Hematopoietic multipotent progenitor cell treated with erythropoietin and hydrocortisone succinate and interleukin-3 and kit ligand, for 6 days (in vitro differentiated cells): ENCODE results near the gene ARL10.
"Not testable (repeated sequence)": the region's sequence is repeated elsewhere in the genome, so short reads cannot be mapped to it uniquely, and the experiment has no call there.

ENCODE experiments used
- DNase-seq: peaks from one replicate; pipeline ENCODE4 v3.0.0-alpha.2; 2015

The ARL10 gene

DNA sequence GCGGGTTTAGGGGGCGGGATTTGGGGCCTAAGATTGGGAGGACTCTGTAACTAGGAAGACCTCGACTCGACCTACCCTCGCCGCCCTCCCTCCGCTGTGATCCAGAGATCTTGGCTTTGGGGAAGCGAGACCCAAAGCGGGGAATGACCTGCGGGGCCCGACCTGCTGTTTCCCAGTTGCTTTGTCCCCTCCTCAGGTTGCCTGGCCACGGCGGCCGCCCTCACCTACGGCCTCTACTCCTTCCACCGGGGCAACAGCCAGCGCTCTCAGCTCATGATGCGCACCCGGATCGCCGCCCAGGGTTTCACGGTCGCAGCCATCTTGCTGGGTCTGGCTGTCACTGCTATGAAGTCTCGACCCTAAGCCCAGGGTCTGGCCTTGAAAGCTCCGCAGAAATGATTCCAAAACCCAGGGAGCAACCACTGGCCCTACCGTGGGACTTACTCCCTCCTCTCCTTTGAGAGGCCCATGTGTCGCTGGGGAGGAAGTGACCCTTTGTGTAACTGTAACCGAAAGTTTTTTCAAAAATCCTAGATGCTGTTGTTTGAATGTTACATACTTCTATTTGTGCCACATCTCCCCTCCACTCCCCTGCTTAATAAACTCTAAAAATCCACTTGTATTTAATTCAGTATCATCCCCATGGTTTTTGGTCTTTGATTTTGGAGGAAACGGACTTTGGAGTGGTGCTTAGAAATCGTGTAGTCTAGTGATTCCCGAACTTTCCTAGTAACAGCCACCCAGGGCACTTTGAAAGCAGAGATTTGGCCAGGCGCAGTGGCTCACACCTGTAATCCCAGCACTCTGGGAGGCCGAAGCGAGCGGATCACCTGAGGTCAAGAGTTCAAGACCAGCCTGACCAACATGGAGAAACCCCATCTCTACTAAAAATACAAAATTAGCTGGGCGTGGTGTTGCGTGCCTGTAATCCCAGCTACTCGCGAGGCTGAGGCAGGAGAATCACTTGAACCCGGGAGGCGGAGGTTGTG is 24.1 kb downstream of the ARL10 start:
- no peak for DNase-seq

DNA sequence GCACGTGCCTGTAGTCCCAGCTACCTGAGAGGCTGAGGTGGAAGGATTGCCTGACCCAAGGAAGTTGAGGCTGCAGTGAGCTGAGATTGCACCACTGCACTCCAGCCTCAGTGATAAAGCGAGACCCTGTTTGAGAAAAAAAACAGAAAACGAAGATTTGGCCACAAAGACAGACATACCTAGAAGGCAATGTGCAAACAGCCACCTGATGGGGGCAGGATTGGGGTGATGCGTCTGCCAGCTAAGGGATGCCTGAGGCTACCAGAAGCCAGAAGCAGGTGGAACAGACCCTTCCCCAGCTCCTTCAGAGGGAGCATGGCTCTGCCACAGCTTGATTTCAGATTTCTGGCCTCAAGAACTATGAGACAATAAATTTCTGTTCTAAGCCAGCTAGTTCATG is 26.2 kb downstream of the ARL10 start:
- no peak for DNase-seq

DNA sequence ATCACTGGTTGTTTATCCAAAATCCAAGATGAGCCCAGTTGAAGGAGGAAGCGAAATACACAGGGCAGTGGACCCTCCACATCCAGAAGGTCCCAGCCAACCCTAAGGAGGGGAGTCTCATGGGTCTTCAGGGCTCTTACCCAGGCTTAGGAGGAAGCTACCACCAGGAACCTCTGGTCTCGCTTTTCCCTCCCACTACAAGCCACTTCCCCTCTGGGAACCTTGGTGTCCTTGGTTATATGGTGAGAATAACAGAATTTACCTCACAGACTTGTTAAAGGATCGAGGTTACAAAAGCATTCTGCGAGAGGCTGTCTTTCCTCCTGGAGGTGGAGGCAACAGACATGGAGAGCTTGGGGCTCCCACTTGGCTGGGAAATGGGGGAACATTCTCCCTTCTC is 26.7 kb downstream of the ARL10 start:
- no peak for DNase-seq

DNA sequence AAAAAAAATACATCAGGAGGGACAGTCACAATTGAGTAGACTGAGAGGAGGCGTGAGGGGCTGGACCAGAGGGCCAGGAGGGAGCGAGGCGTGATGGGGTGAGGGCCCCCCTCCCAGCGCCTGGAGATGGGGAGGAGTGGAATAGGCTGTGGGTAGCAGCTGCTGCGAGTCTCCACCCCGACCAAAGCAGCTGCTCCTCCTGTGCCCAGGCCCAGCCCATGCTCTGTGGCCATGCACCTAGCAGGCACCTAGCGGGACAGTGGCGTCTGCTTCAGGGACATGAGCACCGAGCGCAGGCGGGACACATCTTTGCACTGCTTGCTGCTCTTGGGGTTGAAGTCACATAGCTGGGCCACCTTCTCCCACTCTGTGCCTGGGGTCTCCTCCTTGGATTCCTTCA is 27.2 kb downstream of the ARL10 start:
- no peak for DNase-seq

DNA sequence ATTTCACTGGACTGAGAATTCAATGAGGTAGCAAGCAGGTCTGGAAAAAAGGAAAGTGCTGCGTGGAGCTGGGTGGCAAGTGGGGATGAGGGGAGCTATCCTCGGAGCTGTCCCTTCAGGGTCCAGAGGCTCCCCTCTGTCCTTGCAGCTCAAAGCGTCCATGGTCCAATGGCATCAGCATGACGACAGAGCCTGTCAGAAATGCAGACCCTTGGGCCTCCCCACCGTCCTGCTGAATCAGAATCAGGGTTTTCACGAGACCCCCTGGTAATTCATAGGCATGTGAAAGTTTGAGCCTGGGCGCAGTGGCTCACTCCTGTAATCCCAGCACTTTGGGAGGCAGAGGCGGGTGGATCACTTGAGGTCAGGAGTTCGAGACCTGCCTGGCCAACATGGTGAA is 28.8 kb downstream of the ARL10 start:
- no peak for DNase-seq

DNA sequence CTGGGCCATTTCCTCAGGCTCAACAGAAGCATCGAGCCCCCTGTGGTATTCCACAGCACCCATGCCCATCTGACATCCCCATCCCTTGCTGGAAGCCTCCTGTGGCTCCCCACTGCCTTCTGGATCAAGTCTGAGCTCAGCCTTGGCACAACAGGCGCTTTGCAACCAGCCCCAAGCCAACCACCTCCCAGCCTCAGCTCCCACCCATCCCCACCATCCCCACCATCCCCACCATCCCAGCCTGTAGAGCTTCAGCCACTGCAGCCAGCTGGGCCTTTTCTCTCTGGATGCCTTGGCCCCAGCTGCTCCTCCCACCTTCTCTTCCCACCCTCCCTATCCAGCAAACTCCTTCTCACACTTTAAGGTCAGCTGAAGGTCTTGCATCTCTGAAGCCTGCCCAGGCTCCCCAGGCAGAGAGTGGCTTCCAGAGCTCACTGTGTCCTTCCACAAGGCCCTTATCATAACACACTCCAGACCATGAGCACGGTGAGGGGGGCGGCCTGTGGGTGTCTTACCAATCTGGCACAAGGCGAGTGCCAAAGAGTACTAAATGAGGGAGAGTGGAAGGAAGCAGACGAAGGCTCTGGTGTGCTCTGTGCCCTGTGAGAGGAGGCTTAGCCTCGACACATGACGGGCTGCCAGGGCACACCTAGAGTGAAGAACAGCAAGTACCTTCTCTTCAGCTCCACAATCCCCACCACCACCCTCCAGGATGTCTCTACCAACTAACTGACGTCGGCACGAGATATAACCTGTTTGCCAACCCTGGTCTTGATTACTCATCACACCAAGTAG is 29.8 kb downstream of the ARL10 start:
- DNase-seq: no peak

DNA sequence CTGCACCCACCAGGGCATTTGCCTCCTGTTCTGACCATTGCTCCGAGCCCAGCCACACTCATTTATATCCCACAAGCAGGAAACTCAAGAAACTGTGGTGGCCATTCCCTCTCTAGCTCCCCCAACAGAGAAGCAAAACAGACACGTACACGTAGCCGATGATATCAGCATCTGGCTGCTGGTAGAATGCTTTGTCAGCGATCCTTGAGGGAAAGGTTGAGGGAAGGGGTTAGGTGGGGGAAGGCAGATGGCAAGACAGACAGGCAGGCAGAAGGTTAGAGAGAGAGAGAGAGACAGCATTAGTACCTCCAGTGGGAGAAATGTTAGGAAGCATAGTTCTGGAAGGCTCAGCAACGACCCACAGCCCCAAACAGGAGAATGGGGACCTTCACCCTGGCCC is 31.0 kb downstream of the ARL10 start:
- no peak for DNase-seq

DNA sequence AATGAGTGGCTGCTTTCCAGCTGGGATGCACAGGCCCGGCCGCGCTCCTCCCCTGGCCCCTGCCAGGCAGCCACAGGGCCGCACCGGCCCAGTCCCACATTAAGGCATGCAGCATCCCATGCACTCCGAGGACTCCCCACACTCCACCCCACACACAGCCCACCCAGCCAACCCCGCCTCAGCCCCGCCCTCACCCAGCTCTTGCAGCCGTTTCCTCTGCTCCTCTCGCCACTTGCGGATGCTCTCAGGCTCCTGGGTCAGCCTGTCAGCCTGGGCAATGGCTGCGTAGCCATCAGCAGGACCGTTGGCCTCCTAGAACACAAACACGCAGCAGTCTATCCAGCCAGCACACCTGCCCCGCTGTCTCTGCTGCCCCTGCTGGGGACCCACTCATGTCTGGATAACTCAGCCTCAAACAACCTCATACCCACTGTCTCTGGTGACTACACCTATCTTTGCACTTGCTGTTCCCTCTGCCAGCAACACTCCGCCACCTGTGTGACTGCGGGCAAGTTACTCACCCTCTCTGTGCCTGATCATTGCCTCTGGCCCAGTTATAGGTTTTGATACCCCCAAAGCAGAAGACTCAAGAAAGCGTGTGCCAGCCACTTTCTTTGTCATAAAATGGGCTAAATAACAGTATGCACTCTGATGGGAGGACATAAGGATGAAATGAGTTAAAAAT is 32.6 kb downstream of the ARL10 start:
- DNase-seq: no peak

DNA sequence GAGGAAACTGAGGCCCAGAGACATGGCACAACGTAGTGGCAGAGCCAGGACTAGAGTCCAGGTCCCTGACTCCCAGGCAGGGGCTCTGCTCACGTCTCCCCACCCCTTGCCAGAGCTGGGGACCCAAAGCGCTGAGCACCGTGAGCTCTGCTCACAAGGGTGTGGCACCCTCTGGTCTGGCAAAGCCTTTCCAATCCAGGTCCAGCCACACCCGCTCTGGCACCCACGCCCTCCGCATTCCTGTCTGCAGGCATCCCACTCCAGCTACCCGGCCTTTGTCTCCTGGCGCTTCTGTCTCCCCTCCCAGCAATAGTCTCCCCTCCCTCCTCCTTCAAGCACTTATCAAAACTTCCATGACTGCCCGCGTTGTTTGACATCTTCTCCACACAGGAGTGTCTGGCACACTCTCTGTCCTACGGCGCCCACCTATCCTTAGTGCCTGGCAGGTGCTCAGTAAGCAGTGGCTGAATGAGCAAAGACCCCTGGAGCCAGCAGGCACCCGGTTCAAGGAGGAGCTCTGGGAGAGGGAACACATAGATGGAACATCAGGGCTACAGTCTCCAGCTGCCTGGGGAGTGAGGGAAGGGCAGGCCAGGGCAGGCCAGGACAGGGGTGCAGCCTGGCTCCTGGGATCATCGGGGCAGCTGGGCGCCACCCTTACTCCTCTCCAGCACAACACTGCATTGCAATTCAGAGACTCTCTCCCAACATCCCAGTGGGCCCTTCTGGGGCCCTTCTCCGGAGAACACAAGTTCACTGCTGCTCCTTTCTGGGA is 35.3 kb downstream of the ARL10 start:
- DNase-seq: no peak

DNA sequence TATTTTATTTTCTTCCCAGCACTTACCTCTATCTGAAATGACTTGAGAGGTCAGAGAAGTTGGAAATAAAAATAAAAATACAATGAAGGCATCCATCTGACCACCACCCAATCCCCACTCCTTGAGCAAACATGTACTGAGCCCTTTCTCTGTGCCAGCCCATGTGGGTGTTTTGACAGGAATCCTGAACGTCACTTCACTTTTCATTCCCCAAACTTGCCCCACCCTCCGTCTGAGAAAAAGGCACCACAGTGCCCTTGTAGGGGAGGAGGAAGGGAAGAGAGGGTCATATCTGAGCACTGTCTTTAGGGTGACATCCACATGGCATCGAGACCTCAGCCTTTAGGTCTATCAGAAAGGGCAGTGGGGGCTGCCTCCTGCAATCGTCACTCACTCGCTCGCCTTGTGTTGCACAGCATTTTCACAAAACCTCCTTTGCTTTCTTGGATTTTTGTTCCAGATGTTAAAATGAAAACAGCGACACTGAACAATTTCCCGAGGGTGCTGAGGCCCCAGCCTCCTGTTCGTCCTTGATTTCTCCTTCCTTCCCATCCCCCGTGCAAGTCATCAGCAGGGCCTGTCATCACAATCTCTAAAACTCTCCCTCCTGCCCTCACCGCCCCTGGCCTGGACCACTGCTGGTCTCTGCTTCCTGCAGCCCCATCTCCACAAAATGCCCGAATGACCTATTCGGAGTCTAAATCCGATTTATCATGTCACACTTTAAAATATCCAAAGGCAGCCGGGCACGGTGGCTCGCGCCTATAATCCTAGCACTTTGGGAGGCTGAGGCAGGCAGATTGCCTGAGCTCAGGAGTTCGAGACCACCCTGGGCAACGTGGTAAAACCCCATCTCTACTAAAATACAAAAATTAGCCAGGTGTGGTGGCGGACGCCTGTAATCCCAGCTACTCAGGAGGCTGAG is 36.3 kb downstream of the ARL10 start:
- DNase-seq: no peak

DNA sequence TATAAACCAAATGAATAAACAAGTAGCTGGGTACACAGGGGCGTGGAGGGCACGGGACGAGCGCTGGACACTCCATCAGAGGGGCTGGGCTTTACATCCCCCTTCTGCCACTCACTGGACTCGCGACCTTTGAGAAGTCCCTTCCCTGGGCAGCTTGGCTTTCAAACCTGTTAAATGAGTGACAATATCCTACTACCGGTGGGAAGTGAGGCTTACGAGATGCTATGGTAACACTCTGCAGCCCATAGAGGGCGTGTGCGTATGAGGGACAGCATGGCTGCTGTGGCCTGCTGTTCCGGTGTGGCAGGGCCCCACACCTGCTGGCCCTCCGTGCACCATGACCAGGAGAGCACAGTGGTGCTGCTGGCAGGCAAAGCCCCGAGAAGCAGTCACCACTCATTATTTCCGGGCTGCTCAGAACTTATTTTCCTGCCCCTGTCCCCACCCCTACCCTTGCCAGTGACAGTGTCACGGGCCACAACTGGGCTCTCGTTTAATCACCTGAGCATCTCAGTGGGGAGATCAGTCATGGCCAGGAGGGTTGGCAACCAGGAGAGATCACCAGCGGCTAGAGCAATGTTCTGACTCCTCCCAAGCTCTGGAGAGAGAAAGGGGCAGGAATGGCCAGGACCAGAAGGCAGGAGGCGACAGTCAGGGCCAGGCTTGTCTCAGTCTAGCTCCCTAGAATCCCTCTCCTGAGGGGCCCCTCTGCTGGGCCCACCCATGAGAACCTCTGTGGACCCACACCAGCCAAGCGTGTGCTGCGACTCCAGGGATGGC is 40.6 kb downstream of the ARL10 start:
- DNase-seq: no peak

DNA sequence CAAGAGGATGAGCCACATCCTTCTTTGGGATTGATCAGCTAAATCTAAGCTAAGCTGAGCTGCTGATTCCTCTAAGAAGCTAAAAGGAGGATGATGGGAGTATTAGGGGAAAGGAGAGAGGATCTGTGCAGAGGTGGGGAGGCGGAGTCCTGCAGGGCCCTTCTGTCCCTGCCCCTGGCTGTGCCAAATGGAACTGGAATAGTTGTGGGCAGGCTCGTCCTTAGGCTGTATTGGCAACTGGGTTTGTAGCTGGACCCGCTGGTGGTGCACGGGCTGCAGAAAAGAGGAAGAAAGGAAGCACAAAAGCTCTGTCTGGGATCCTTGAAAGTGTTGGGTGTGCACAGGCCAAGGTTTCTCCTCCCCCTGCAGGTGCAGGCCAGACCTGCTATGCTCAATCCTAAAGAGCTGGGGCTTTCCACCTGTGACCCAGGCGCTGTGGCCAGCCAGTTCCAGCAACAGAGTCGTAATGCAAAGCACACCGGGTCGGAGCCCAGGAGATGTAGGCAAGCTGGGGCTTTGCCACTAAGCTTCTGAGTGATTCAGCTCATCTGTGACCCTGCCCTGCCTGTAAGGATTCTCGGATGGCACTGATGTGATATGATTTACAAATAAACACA is 41.3 kb downstream of the ARL10 start:
- no peak for DNase-seq

DNA sequence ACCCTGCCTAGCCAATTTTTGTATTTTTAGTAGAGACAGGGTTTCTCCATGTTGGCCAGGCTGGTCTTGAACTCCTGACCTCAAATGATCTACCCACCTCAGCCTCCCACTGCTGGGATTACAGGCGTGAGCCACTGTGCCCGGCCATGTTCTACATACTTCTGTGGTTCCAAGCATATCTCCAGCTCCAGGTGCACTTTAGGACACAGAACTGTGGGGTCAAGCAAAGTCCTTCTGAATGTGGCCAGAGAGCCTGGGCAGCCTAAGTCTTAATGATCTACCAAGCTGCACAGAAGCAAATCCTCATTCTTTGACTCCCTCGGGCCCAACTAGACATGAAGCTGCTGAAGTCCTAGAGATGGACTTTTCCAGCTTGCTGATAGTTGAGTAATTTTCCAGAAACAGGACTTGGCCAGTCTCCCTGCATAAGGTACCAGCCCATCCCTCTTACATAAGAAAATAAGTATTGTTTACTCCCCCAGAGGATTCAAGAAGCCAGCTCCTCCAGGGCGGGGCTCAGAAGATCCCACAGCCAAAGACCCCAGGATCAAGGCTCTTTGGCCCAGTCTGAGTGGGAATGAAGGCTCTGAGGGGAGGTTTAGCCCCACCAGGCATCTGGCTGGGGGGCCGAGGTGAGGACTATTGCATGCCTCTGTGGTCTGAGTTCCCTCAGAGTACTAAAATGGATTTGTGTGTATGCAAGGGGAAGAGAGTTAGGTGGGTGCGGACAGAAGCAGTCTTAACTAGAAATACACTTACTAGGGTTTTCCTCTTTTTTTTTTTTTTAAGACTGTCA is 42.4 kb downstream of the ARL10 start:
- no peak for DNase-seq

DNA sequence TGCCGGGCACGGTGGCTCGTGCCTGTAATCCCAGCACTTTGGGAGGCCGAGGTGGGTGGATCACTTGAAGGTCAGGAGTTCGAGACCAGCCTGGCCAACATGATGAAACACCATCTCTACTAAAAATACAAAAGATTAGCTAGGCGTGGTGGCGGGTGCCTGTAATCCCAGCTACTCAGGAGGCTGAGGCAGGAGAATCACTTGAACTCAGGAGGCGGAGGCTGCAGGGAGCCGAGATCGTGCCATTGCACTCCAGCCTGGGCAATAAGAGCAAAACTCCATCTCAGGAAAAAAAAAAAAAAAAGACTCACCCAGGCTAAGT is 42.9 kb downstream of the ARL10 start:
- DNase-seq: not testable (repeated sequence)

DNA sequence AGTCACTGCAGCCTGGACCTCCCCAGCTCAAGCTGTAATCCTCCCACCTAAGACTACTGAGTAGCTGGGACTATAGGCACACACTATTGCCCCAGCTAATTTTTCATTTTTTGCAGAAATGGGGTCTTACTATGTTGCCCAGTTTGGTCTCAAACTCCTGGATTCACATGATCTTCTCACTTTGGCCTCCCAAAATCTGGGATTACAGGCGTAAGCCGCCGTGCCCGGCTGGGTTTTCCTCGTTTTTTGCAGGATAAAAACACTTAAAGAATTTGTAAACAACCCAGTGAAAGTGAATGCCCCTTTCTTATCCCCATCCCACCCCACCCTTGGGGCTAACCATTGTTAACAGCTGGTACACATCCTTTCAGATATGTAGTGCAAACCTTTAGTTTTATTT is 43.3 kb downstream of the ARL10 start:
- DNase-seq: no peak

DNA sequence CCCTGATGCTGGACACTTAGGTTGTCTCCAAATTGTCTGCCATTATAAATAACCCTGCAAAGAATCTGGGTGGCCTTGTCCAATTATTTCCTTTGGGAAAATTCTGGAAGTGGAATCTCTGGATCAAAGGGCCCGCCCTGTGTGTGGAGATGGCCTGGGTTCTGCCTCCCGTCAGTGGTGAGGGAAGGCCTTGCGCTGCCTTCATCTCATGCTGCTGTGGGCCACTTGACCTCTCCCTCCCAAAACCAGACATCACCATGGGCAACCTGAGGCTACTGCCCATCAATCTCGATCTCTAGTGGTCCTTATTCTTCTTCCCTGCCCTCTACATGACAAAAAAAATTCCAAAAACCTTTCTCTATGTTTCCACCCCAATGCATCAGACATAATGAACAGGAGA is 44.5 kb downstream of the ARL10 start:
- no peak for DNase-seq

DNA sequence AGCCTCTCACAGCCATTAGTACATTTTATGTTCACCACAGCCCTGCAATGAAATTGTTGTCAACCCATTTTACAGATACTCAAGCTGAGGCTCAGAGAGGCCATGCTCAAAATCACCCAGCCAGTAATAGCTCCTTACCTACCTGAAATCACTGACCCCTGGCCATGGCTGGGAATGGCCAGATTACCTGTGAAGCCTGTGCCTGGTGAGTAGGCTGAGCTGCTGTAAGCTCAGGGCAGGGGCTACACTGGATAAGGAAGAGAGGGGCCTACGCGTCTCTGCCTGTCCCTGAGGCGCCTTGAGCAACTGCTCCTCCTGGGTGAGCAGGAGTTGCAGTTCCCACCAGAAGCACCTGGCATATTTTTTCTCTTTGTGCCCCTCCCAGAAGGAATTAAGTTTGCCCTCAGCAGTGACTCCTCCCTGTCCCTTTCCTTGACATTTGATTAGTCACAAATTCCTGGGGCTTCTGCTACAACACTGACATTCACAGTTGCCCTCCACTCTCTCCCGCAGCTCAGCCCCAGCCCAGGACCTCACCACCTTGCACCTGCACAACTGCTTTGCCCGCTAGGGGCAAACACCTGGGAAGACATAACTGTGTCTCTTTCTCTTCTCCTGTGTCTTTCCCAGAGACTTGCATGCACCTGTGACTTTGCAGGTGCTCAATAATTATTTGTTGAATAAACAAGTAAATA is 45.3 kb downstream of the ARL10 start:
- no peak for DNase-seq

DNA sequence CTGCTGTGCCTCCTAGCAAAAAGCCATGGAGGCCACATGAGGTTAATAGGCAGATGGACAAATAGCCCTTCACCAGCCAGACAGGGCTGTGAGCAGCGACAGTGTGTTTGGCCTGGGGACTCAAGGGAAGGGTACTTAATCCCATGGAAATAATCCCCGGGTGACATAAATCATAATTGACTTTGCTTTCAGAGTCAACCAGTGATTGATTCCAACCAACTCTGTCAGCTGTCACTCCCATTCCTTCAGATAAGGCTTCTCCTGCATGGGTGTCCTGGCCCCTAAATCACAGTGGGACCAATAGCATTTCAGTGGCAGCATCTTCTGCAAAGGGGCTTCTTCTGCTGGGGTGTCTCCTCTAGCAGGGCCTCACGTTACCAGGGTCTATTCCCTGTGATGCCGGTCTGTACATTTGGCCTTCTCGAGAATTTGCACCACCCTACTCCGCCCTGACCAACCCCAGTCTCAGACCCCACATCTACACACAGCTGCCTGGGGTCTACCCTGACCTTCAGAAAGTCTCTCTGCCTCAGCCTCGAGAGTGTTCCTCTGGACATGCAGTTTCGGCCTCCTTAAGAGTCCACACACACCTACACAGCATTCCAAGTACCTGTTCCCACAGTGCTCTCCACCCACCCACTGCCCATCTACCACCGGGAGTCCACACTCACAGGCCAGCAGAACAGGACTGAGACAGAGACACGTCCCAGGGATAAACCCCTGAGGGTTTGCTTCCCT is 47.4 kb downstream of the ARL10 start:
- DNase-seq: no peak
